ENCODE measurements around the gene MAGEA9B.
A peak's percentile ranks its signal among the peaks of the same experiment; 100 is the strongest.
"Not testable (repeated sequence)": the region's sequence is repeated elsewhere in the genome, so short reads cannot be mapped to it uniquely, and the experiment has no call there.

MAGEA9B gene

DNA sequence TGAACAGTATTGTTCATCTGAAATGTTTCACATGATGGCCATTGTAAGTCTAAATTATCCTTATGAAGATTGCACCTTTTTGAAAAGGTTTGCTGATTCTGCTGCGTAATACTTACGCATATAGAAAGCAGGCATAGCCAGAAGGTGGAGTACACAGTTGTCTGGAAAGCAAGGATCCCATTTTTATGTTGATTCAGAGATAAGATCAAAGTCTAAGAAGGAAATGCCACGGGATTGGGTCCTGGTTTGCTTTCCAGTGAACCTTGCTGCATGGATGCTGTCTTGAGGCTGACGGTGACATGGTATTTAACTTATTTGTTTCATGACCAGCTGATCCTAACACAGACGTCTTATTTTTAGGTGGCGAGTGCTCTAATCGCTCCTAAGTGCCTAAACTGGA is 15.5 kb downstream of the MAGEA9B start:
- DNase-seq (ENCODE audit: low read depth in 2 of 2) = no peak

DNA sequence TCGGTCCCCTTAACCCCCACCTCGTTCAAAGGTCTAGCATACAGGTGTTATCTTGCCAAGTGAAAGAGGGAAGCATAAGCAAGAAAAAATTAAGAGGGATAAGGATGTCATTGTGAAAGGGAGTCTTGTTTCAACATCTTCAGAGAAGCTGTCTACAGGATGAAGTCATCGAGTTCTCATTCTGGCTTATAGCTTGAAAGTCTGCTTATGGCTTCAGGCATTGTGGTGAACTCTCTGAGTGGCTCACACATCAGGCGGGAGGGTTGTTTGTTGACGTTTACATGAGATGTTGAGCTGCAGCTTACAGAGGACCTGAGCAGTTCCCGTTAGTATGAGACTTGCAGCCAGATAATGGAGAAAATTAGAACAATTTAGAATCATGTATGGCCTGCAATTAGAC is 16.6 kb downstream of the MAGEA9B start:
- DNase-seq (ENCODE audit: low read depth in 2 of 2) = no peak

- no peak for DNase-seq (ENCODE audit: low read depth in 2 of 2)
These were observed 17.5 kb downstream of the MAGEA9B start for GRCh38 chrX:149569770-149570169.

GRCh38 chrX:149568701-149569296 is 18.5 kb downstream of the MAGEA9B start:
- no peak for DNase-seq (ENCODE audit: low read depth in 2 of 2)

- no peak for DNase-seq (ENCODE audit: low read depth in 2 of 2)
These were observed 19.4 kb downstream of the MAGEA9B start for GRCh38 chrX:149567621-149568417.

DNA sequence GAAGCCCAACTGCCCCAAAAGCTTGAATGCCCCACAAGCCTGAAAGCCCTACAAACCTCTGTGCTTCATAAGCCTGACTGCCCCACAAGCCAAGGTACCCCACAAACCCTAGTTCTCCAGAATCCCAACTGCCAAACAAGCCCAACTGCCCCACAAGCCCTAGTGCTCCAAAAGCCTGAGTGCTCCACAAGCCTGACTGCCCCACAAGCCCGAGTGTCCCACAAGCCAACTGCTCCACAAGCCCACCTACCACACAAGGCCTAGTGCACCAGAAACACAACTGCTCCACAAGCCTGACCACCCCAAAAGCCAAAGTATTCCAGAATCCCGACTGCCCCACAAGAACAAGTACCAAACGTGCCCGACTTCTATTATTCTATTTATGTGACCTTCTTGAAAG is 23.9 kb downstream of the MAGEA9B start:
- no peak for DNase-seq (ENCODE audit: low read depth in 2 of 2)

- DNase-seq (ENCODE audit: low read depth in 2 of 2) = not testable (repeated sequence)
These were observed 32.0 kb downstream of the MAGEA9B start for GRCh38 chrX:149555251-149555650.

- not testable (repeated sequence) for DNase-seq (ENCODE audit: low read depth in 2 of 2)
These were observed 35.4 kb downstream of the MAGEA9B start for GRCh38 chrX:149551939-149552248.

GRCh38 chrX:149551245-149551938 is 35.9 kb downstream of the MAGEA9B start:
- not testable (repeated sequence) for DNase-seq (ENCODE audit: low read depth in 2 of 2)

- DNase-seq (ENCODE audit: low read depth in 2 of 2) = not testable (repeated sequence)
These were observed 36.8 kb downstream of the MAGEA9B start for GRCh38 chrX:149550454-149550853.

- DNase-seq (ENCODE audit: low read depth in 2 of 2) = not testable (repeated sequence)
These were observed 37.6 kb downstream of the MAGEA9B start, which contains the start of gene HSFX3 for GRCh38 chrX:149549701-149550100. HSFX3 (minus strand) TSS chrX:149549924; CDS start chrX:149549852, 72 bp downstream.

GRCh38 chrX:149547782-149548181 is 39.5 kb downstream of the MAGEA9B start:
- not testable (repeated sequence) for DNase-seq (ENCODE audit: low read depth in 2 of 2)

DNA sequence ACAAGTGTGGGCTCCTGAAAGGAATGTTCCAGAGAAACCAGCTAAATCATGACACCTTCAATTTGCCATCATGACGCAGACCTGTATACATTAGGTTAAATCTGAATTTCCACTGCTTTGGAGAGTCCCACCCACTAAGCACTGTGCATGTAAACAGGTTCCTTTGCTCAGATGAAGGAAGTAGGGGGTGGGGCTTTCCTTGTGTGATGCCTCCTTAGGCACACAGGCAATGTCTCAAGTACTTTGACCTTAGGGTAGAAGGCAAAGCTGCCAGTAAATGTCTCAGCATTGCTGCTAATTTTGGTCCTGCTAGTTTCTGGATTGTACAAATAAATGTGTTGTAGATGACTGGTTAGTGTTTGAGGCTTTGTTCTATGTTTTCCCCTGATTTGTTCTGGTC is 40.3 kb downstream of the MAGEA9B start:
- DNase-seq (ENCODE audit: low read depth in 2 of 2) = not testable (repeated sequence)

DNA sequence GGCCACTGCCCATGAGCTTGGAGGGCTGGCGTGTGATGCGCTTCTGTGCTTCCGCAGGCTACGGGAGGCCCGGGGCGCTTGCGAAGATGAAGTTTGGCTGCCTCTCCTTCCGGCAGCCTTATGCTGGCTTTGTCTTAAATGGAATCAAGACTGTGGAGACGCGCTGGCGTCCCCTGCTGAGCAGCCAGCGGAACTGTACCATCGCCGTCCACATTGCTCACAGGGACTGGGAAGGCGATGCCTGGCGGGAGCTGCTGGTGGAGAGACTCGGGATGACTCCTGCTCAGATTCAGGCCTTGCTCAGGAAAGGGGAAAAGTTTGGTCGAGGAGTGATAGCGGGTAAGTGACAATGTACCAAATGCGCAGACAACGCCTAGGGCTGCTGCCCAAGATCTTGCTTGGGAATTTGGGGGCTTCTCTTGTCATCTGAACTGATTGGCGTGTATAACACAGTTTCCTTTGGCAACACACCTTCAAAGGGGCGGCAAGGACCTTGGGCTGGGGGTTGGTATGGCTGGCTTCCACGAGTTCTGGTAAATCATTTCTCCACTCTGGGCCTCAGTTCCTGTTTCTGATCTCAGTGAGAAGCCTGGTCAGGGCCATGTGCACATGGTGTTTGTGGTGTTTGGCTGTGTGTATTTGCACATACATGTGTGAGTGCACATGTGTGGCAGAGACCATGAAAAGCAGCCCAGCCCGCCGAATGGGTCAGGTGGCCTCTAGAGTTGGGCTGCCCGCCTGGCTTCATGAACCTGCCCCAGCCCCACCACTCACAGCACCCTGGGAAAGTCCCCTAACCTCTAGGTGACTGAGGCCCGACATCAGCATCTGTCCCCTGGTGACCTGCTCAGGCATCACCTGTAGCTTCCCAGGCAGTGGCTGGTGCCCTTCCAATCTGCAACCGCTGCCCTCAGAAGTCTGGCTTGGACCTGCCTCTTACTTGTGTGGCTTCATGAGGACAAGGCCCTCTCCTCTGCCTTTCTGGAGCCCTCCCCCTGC is 41.4 kb downstream of the MAGEA9B start:
- not testable (repeated sequence) for DNase-seq (ENCODE audit: low read depth in 2 of 2)

GRCh38 chrX:149541521-149542047 is 45.7 kb downstream of the MAGEA9B start:
- no peak for DNase-seq (ENCODE audit: low read depth in 2 of 2)

DNA sequence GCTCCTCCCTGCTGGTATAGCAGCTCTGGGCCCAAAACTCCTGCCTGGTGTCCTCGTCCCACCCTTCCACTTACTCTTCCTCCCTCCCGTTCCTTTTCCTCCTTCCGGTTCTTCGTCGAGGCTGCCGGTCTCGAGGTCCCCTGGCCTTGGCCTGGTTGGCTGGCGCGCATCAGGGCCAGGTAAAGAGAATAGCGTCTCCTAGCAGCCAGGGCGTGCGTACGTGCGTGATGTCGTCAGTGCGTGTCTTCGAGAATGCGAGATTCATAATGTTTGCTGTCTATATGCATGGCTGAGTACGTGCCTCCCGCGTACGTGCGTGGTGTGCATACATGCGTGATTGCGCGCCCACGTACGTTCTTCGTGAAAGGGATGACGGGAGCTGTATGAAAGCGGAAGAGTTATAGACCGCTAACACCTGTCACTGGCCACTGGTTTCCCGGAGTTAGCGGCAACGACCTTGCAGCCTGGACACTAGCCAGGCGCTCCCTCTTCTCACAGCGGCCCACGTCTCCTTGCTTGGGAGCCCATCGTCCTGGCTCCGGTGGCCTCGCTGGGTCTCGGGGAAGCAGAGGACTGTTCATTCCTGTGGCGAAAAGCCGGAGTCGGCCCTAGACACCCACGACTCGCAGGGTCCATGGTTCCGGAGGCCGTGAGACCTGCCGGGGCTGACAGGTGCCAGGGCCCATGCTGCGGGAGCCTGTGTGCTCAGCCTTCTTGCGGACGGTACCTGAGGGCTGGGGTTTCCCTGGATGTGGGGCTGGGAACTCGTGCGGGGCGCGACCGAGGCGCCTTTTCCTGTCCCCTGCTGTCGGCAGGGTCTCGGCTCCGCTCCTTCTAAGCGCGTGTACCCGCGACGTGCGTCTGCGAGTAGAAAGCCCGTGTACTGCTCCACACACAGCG is 46.4 kb downstream of the MAGEA9B start, which contains the start of gene EOLA1:
Gene EOLA1, plus strand, starts transcription at position 392 of the 900 bp plus-strand sequence. CDS start 4,619 bp downstream, outside the sequence.
- peak; percentile 61 to 69 for DNase-seq (ENCODE audit: low read depth in 2 of 2)

- DNase-seq (ENCODE audit: low read depth in 2 of 2) = peak; percentile 73 to 78
These were observed 47.1 kb downstream of the MAGEA9B start for GRCh38 chrX:149540131-149540620.

DNA sequence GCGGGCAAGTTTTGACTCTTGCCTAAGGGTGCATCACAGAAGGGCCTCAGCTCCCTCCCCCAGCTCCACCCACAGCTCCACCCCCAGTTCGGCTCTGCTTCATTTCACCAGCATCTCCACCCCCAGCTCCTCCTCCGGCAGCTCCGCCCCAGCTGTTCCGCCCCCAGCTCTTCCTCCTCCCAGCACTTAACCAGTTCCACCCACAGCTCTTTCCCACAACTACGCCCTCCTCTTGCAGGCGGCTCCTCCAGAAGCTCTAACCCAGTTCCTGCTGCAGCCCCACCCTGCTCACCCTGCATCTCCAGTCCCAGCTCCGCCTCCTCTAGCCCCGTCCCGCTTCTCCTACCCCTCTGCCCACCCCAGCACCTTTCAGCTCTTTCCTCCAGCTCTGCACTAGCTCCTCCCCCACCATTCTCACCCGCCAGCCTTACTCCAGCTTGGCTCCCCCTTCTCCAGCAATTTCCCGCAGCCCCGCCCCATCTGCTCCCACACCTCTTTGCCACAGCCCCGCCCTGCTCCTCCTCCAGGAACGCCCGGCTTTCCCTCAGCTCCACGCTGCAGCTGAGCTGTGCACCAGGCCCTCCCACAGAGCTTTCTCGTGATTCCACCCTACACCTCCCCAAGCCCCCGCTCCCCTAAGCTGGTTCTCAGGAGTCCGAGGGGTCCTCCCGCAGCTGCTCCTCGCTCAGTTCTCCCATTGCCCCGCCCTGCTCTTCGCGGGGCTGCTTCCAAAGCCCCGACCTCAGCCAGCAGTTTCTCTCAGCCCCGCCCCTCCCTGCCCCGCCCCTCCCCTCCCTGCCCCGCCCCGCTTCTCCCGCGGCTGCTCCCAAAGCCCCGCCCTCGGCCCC is 47.8 kb downstream of the MAGEA9B start:
- DNase-seq (ENCODE audit: low read depth in 2 of 2) = peak; percentile 62 to 67

DNA sequence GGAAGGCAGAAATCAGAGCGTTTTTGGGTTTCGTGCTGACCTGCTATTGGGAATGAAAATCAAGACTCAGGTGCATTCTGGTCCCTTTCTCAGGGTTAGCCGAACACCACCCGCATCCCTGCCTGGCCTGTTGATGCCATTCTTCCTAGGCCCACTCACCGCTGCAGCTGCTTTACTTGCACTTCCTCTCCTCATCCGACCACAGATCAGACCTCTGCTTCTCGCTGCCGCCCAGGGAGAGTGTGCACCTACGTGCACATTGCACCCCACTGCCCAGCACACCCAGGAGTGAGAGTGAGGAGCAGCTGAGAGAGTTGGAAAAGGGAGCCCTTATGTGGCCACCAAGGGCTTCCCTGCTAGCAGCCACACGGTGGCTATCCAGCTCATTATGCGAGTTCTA is 49.8 kb downstream of the MAGEA9B start:
- not testable (repeated sequence) for DNase-seq (ENCODE audit: low read depth in 2 of 2)
